ENCODE data around the gene CPSF4. TPM values are rescaled to one million over a fixed set of nuclear protein-coding genes. Genes with fewer than 3 reads are reported as not detected.

Gene CPSF4
- total RNA-seq, 2 experiments from 2014 or later, result 84.4 to 88.6 TPM

- peaks cover 23% of the 10 kb centered on the region for H3K79me2 ChIP-seq (ENCODE audit: insufficient read depth, low read depth, low read length)
- H3K4me1 ChIP-seq (ENCODE audit: insufficient read depth, low read length, poor library complexity, severe bottlenecking), result no peaks in the 10 kb centered on the region
- TF ChIP-seq, protein P1, sequence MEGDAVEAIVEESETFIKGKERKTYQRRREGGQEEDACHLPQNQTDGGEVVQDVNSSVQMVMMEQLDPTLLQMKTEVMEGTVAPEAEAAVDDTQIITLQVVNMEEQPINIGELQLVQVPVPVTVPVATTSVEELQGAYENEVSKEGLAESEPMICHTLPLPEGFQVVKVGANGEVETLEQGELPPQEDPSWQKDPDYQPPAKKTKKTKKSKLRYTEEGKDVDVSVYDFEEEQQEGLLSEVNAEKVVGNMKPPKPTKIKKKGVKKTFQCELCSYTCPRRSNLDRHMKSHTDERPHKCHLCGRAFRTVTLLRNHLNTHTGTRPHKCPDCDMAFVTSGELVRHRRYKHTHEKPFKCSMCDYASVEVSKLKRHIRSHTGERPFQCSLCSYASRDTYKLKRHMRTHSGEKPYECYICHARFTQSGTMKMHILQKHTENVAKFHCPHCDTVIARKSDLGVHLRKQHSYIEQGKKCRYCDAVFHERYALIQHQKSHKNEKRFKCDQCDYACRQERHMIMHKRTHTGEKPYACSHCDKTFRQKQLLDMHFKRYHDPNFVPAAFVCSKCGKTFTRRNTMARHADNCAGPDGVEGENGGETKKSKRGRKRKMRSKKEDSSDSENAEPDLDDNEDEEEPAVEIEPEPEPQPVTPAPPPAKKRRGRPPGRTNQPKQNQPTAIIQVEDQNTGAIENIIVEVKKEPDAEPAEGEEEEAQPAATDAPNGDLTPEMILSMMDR (conservative IDR thresholded peaks at IDR 0.05; ENCODE audit: low read length), result no peak
- TF ChIP-seq EZH2phosphoT487 (IDR thresholded peaks at IDR 0.05; ENCODE audit: borderline replicate concordance, low read depth, low read length), result no peak
- no peak overlapping the region for H3K4me3 ChIP-seq (ENCODE audit: low read depth, low read length, poor library complexity, severe bottlenecking)
- POLR2A ChIA-PET, result interaction anchor here (0.7 to 1.1 kb wide), 2 partner anchors 9 to 93 kb away, joined by 3 read pairs; no protein-coding TSS in a partner anchor
- no TSS peak for BruUV-seq (replicated peaks)
- intact Hi-C loops (cut with micrococcal nuclease; ENCODE audit: unreplicated experiment), result no loop called here
- CTCF ChIA-PET (ENCODE audit: unreplicated experiment), result no interaction called here
- H3K9me3 ChIP-seq (ENCODE audit: low read length), result no peaks in the 10 kb centered on the region
- peaks cover 97% of the 10 kb centered on the region for H3K36me3 ChIP-seq (ENCODE audit: insufficient read depth, low read length)
- no peaks in the 10 kb centered on the region for H4K20me1 ChIP-seq (ENCODE audit: insufficient read depth, low read length)
- DNase-seq (ENCODE audit: low spot score), result no peak
- H3K27ac ChIP-seq (ENCODE audit: low read depth, low read length, poor library complexity, severe bottlenecking), result no peak overlapping the region
- no peaks in the 10 kb centered on the region for H3K9me2 ChIP-seq (ENCODE audit: insufficient read depth, low read length)
- H3K4me2 ChIP-seq (ENCODE audit: low read length), result no peak overlapping the region
- H2AFZ ChIP-seq (ENCODE audit: low read length), result no peak overlapping the region
Observed at GRCh38 chr7:99455874-99456273, 17.1 kb downstream of the CPSF4 start.

DNA sequence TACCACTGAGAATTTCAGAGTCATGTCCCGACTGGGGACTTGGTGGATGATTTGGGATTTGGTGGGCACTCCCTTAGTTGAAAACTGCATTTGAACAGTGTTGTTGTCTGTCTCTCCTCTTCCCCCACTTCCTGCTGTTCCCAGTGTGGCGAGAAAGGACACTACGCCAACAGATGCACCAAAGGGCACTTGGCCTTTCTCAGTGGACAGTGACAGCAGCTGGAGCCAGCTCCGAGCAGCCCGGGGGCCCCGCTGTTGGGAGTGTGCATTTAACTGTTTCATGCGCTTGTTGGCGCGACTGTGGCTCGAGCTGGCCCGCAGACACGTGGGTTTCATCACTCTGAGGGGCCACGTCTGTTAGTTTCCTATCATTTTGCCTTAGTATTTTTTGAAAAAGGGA, 17.5 kb downstream of the CPSF4 start:
- TF ChIP-seq, protein P1 (conservative IDR thresholded peaks at IDR 0.05; ENCODE audit: low read length), result no peak
- no peak for TF ChIP-seq EZH2phosphoT487 (IDR thresholded peaks at IDR 0.05; ENCODE audit: borderline replicate concordance, low read depth, low read length)
- Histone ChIP-seq H3K4me2 (ENCODE audit: low read length) (no peak overlapping the region), H3K4me3 (ENCODE audit: low read depth, low read length, poor library complexity, severe bottlenecking) (no peak overlapping the region), H3K36me3 (ENCODE audit: insufficient read depth, low read length) (peaks cover 99% of the 10 kb centered on the region), H4K20me1 (ENCODE audit: insufficient read depth, low read length) (no peaks in the 10 kb centered on the region), H3K79me2 (ENCODE audit: insufficient read depth, low read depth, low read length) (peaks cover 27% of the 10 kb centered on the region), H3K27ac (ENCODE audit: low read depth, low read length, poor library complexity, severe bottlenecking) (no peak overlapping the region), H2AFZ (ENCODE audit: low read length) (no peak overlapping the region), H3K9me2 (ENCODE audit: insufficient read depth, low read length) (no peaks in the 10 kb centered on the region), H3K4me1 (ENCODE audit: insufficient read depth, low read length, poor library complexity, severe bottlenecking) (peaks cover 3% of the 10 kb centered on the region), H3K9me3 (ENCODE audit: low read length) (no peaks in the 10 kb centered on the region)
- BruUV-seq (replicated peaks), result no TSS peak
- no peak for DNase-seq (ENCODE audit: low spot score)
- CTCF ChIA-PET (ENCODE audit: unreplicated experiment), result no interaction called here
- intact Hi-C loops (cut with micrococcal nuclease; ENCODE audit: unreplicated experiment), result no loop called here
- POLR2A ChIA-PET, result interaction anchor here (1.1 kb wide), 1 partner anchor 9 kb away, joined by 3 read pairs; no protein-coding TSS in a partner anchor

GRCh38 chr7:99457050-99457649, 18.4 kb downstream of the CPSF4 start:
- Histone ChIP-seq H4K20me1 (ENCODE audit: insufficient read depth, low read length) (no peaks in the 10 kb centered on the region), H3K27ac (ENCODE audit: low read depth, low read length, poor library complexity, severe bottlenecking) (no peak overlapping the region)

More at GRCh38 chr7:99457050-99457649, 18.4 kb downstream of the CPSF4 start:
- CTCF ChIA-PET (ENCODE audit: unreplicated experiment), result no interaction called here
- no peak for DNase-seq (ENCODE audit: low spot score)
- no peak overlapping the region for H2AFZ ChIP-seq (ENCODE audit: low read length)
- no peaks in the 10 kb centered on the region for H3K9me3 ChIP-seq (ENCODE audit: low read length)
- no TSS peak for BruUV-seq (replicated peaks)
- no peak for TF ChIP-seq EZH2phosphoT487 (IDR thresholded peaks at IDR 0.05; ENCODE audit: borderline replicate concordance, low read depth, low read length)
- TF ChIP-seq, protein P1 (conservative IDR thresholded peaks at IDR 0.05; ENCODE audit: low read length), result no peak
- intact Hi-C loops (cut with micrococcal nuclease; ENCODE audit: unreplicated experiment), result no loop called here
- H3K36me3 ChIP-seq (ENCODE audit: insufficient read depth, low read length), result peaks cover 99% of the 10 kb centered on the region
- no peak overlapping the region for H3K4me3 ChIP-seq (ENCODE audit: low read depth, low read length, poor library complexity, severe bottlenecking)
- POLR2A ChIA-PET, result no interaction called here
- peaks cover 35% of the 10 kb centered on the region for H3K79me2 ChIP-seq (ENCODE audit: insufficient read depth, low read depth, low read length)
- no peak overlapping the region for H3K4me2 ChIP-seq (ENCODE audit: low read length)
- H3K4me1 ChIP-seq (ENCODE audit: insufficient read depth, low read length, poor library complexity, severe bottlenecking), result peaks cover 5% of the 10 kb centered on the region
- H3K9me2 ChIP-seq (ENCODE audit: insufficient read depth, low read length), result no peaks in the 10 kb centered on the region
